ENCODE results near the gene TBC1D17.

DNA sequence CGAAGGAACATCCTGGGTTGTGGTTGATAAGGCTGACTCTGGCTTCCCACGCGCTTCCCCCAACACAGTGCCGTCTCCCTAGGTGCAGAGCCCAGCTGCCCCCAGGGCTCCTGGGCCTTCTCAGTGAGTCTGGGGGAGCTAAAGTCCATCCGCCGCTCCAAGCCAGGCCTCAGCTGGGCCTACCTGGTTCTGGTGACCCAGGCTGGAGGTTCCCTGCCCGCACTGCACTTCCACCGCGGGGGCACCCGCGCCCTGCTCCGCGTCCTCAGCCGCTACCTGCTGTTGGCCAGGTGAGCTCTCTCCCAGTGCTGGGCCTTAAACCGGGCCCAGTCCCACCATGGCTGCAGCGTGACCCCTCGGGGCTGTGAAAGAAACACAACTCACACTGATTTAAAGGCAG is 3.7 kb downstream of the TBC1D17 start:
- TF ChIP-seq POLR2A (IDR thresholded peaks at IDR 0.05; ENCODE audit: low read length), result no peak
- TF ChIP-seq GATA1 (IDR thresholded peaks at IDR 0.05; ENCODE audit: low read depth, low read length), result no peak

All from erythroblast (primary cell).